Smooth muscle cell of the brain vasculature (primary cell): Measurements from ENCODE around the gene SLC16A7.

Experiments used
- DNase-seq: peaks from one replicate; pipeline ENCODE4 v3.0.0-alpha.2; 2012; ENCODE audit warnings: low read depth, low spot score

Gene SLC16A7

GRCh38 chr12:59620326-59620725 lies 24.5 kb downstream of the SLC16A7 start:
- no peak for DNase-seq

- no peak for DNase-seq
Observed at GRCh38 chr12:59624732-59625460, 29.1 kb downstream of the SLC16A7 start.

- DNase-seq = no peak
Observed at GRCh38 chr12:59626382-59626781, 30.6 kb downstream of the SLC16A7 start.

- no peak for DNase-seq
Observed at GRCh38 chr12:59627582-59627981, 31.8 kb downstream of the SLC16A7 start.

GRCh38 chr12:59629890-59630289 lies 34.1 kb downstream of the SLC16A7 start:
- DNase-seq = no peak

- no peak for DNase-seq
Observed at GRCh38 chr12:59632408-59632807, 36.6 kb downstream of the SLC16A7 start.

- no peak for DNase-seq
Observed at GRCh38 chr12:59634254-59634653, 38.4 kb downstream of the SLC16A7 start.

- DNase-seq = no peak
Observed at GRCh38 chr12:59636945-59637691, 41.3 kb downstream of the SLC16A7 start.

GRCh38 chr12:59637692-59638070 lies 41.9 kb downstream of the SLC16A7 start:
- no peak for DNase-seq

- no peak for DNase-seq
Observed at GRCh38 chr12:59643550-59643949, 47.7 kb downstream of the SLC16A7 start.

GRCh38 chr12:59645242-59645641 lies 49.4 kb downstream of the SLC16A7 start:
- DNase-seq = no peak

- no peak for DNase-seq
Observed at GRCh38 chr12:59646636-59647035, 50.8 kb downstream of the SLC16A7 start.

- DNase-seq = no peak
Observed at GRCh38 chr12:59649203-59649602, 53.4 kb downstream of the SLC16A7 start.

- DNase-seq = no peak
Observed at GRCh38 chr12:59650588-59651228, 54.9 kb downstream of the SLC16A7 start.

GRCh38 chr12:59651229-59651920 lies 55.5 kb downstream of the SLC16A7 start:
- no peak for DNase-seq

GRCh38 chr12:59652130-59652529 lies 56.3 kb downstream of the SLC16A7 start:
- no peak for DNase-seq

- no peak for DNase-seq
Observed at GRCh38 chr12:59654061-59654460, 58.2 kb downstream of the SLC16A7 start.

- DNase-seq = no peak
Observed at GRCh38 chr12:59657266-59657665, 61.4 kb downstream of the SLC16A7 start.

- DNase-seq = no peak
Observed at GRCh38 chr12:59657711-59658110, 61.9 kb downstream of the SLC16A7 start.

- DNase-seq = no peak
Observed at GRCh38 chr12:59660148-59660547, 64.3 kb downstream of the SLC16A7 start.

GRCh38 chr12:59660921-59661597 lies 65.2 kb downstream of the SLC16A7 start:
- no peak for DNase-seq

- no peak for DNase-seq
Observed at GRCh38 chr12:59664495-59664894, 68.7 kb downstream of the SLC16A7 start.
